HG03378 (cell line): ENCODE data around the gene TPGS1.
"Not testable (repeated sequence)": the region's sequence is repeated elsewhere in the genome, so short reads cannot be mapped to it uniquely, and the experiment has no call there.

Source experiments
- ATAC-seq: cut with Tn5 transposase; IDR thresholded peaks from one replicate; pipeline ENCODE4 v1.9.1; 2021; ENCODE audit warnings: mild to moderate bottlenecking, moderate library complexity; ENCODE audit not compliant: unreplicated experiment

Gene TPGS1

GRCh38 chr19:474126-475078 is 32.9 kb upstream of the TPGS1 start:
- ATAC-seq = no peak

- ATAC-seq = no peak
Measured at GRCh38 chr19:475360-475759, 31.9 kb upstream of the TPGS1 start.

- ATAC-seq = no peak
Measured at GRCh38 chr19:478236-478903, 28.9 kb upstream of the TPGS1 start.

GRCh38 chr19:478976-479375 is 28.3 kb upstream of the TPGS1 start:
- ATAC-seq = no peak

- ATAC-seq = no peak
Measured at GRCh38 chr19:480016-480855, 27.1 kb upstream of the TPGS1 start.

- not testable (repeated sequence) for ATAC-seq
Measured at GRCh38 chr19:481100-481499, 26.2 kb upstream of the TPGS1 start.

GRCh38 chr19:482186-483041 is 24.9 kb upstream of the TPGS1 start:
- no peak for ATAC-seq

- no peak for ATAC-seq
Measured at GRCh38 chr19:483332-484072, 23.8 kb upstream of the TPGS1 start.

GRCh38 chr19:484494-484893 is 22.8 kb upstream of the TPGS1 start:
- ATAC-seq = no peak

GRCh38 chr19:485077-485476 is 22.2 kb upstream of the TPGS1 start:
- ATAC-seq = no peak

GRCh38 chr19:485583-486236 is 21.6 kb upstream of the TPGS1 start:
- ATAC-seq = no peak

GRCh38 chr19:488505-489417 is 18.5 kb upstream of the TPGS1 start:
- ATAC-seq = no peak

GRCh38 chr19:489418-490196 is 17.7 kb upstream of the TPGS1 start:
- ATAC-seq = no peak

GRCh38 chr19:491146-491741 is 16.1 kb upstream of the TPGS1 start:
- no peak for ATAC-seq

GRCh38 chr19:492091-492531 is 15.2 kb upstream of the TPGS1 start:
- ATAC-seq = no peak

- no peak for ATAC-seq
Measured at GRCh38 chr19:493391-494170, 13.7 kb upstream of the TPGS1 start.
